Mesenchymal stem cell (in vitro differentiated cells and primary cell): Measurements from ENCODE around the gene SYF2.
A peak's percentile ranks its signal among the peaks of the same experiment; 100 is the strongest.

Experiments
- DNase-seq: peaks from one replicate; pipeline ENCODE4 v3.0.0-alpha.2; 2013
- H2AFZ ChIP-seq: one replicate; pipeline ENCODE4 v1.6.1; 2013; ENCODE audit warnings: low read depth, mild to moderate bottlenecking, control low read depth, inconsistent platforms, low read length, moderate library complexity
- H2AK5ac ChIP-seq: 2 replicates; pipeline ENCODE4 v1.6.1; 2013; ENCODE audit warnings: low read length, moderate library complexity, mild to moderate bottlenecking, inconsistent platforms; ENCODE audit not compliant: severe bottlenecking
- H2BK120ac ChIP-seq: one replicate; pipeline ENCODE4 v1.6.1; 2013; ENCODE audit warnings: low read depth, mild to moderate bottlenecking, inconsistent platforms, low read length, moderate library complexity
- H2BK12ac ChIP-seq, 2 experiments: one replicate each; pipeline ENCODE4 v1.6.1; 2013; ENCODE audit warnings: inconsistent platforms in 2 of 2, low read length in 2 of 2, mild to moderate bottlenecking in 2 of 2, moderate library complexity in 2 of 2, control low read depth in 1 of 2
- H2BK15ac ChIP-seq: one replicate; pipeline ENCODE4 v1.6.1; 2013; ENCODE audit warnings: mild to moderate bottlenecking, low read depth, inconsistent platforms; ENCODE audit not compliant: poor library complexity, severe bottlenecking
- H2BK5ac ChIP-seq: 2 replicates; pipeline ENCODE4 v1.6.1; 2013; ENCODE audit warnings: low read depth, mild to moderate bottlenecking, low read length, control low read depth, inconsistent platforms; ENCODE audit not compliant: poor library complexity, severe bottlenecking
- H3K14ac ChIP-seq, 2 experiments: one replicate each; pipeline ENCODE4 v1.6.1; 2013; ENCODE audit warnings: inconsistent platforms in 2 of 2, low read length in 2 of 2, control low read depth in 1 of 2, mild to moderate bottlenecking in 1 of 2, moderate library complexity in 1 of 2
- H3K18ac ChIP-seq, 2 experiments: one replicate each; pipeline ENCODE4 v1.6.1; 2013; ENCODE audit warnings: inconsistent platforms in 2 of 2, low read length in 2 of 2, control low read depth in 1 of 2, low read depth in 1 of 2, mild to moderate bottlenecking in 1 of 2
- H3K23ac ChIP-seq, 2 experiments: one replicate each; pipeline ENCODE4 v1.6.1; 2013; ENCODE audit warnings: inconsistent platforms in 2 of 2, low read length in 2 of 2, mild to moderate bottlenecking in 2 of 2, moderate library complexity in 2 of 2, control low read depth in 1 of 2
- H3K27ac ChIP-seq: 2 replicates; pipeline ENCODE4 v1.5.1; 2013; ENCODE audit warnings: mild to moderate bottlenecking, moderate library complexity, low read length, control low read depth, inconsistent platforms; ENCODE audit not compliant: poor library complexity, severe bottlenecking
- H3K27me3 ChIP-seq, 2 experiments: 2 replicates each; pipeline versions ENCODE4 v1.6.1 to v1.7.0; 2013; ENCODE audit warnings: low read length in 2 of 2, mild to moderate bottlenecking in 2 of 2, moderate library complexity in 2 of 2, control low read depth in 1 of 2, inconsistent platforms in 1 of 2; ENCODE audit not compliant: control insufficient read depth in 1 of 2, insufficient read depth in 1 of 2
- H3K36me3 ChIP-seq, 2 experiments: 2 replicates each; pipeline versions ENCODE4 v1.6.1 to v1.7.0; 2013; ENCODE audit warnings: low read length in 2 of 2, control low read depth in 1 of 2, inconsistent platforms in 1 of 2, low read depth in 1 of 2, mild to moderate bottlenecking in 1 of 2; ENCODE audit not compliant: insufficient read depth in 2 of 2, control insufficient read depth in 1 of 2
- H3K4ac ChIP-seq, 2 experiments: one replicate each; pipeline ENCODE4 v1.6.1; 2013; ENCODE audit warnings: inconsistent platforms in 2 of 2, low read length in 2 of 2, mild to moderate bottlenecking in 2 of 2, moderate library complexity in 2 of 2, control low read depth in 1 of 2, low read depth in 1 of 2
- H3K4me1 ChIP-seq: 2 replicates; pipeline ENCODE4 v1.6.1; 2013; ENCODE audit warnings: low read depth, low read length, control low read depth; ENCODE audit not compliant: control insufficient read depth, insufficient read depth
- H3K4me2 ChIP-seq: 2 replicates; pipeline ENCODE4 v1.6.1; 2013; ENCODE audit warnings: low read length, mild to moderate bottlenecking, inconsistent platforms; ENCODE audit not compliant: poor library complexity, severe bottlenecking
- H3K4me3 ChIP-seq, 2 experiments: 2 replicates each; pipeline versions ENCODE4 v1.5.1 to v1.7.0; 2013; ENCODE audit warnings: low read length in 2 of 2, mild to moderate bottlenecking in 2 of 2, control low read depth in 1 of 2, low read depth in 1 of 2; ENCODE audit not compliant: insufficient read depth in 1 of 2
- H3K79me1 ChIP-seq: replicated peaks from 2 replicates; pipeline ENCODE4 v1.6.1; 2013; ENCODE audit warnings: mild to moderate bottlenecking, control low read depth, low read length, inconsistent platforms; ENCODE audit not compliant: poor library complexity, severe bottlenecking
- H3K9ac ChIP-seq: 2 replicates; pipeline ENCODE4 v1.7.0; 2013; ENCODE audit warnings: mild to moderate bottlenecking, low read length, moderate library complexity
- H3K9me3 ChIP-seq: 2 replicates; pipeline ENCODE4 v1.7.0; 2013; ENCODE audit warnings: mild to moderate bottlenecking, low read length; ENCODE audit not compliant: control insufficient read depth
- H4K8ac ChIP-seq: one replicate; pipeline ENCODE4 v1.6.1; 2013; ENCODE audit warnings: inconsistent platforms, mild to moderate bottlenecking, low read length, moderate library complexity
- H4K91ac ChIP-seq: one replicate; pipeline ENCODE4 v1.6.1; 2013; ENCODE audit warnings: mild to moderate bottlenecking, low read length, inconsistent platforms
- WGBS: methylation state at CpG from one replicate; pipeline ENCODE4 v1.1.7; 2013; ENCODE audit warnings: mixed read lengths; 5-methylcytosine and 5-hydroxymethylcytosine counted together

SYF2 gene

DNA sequence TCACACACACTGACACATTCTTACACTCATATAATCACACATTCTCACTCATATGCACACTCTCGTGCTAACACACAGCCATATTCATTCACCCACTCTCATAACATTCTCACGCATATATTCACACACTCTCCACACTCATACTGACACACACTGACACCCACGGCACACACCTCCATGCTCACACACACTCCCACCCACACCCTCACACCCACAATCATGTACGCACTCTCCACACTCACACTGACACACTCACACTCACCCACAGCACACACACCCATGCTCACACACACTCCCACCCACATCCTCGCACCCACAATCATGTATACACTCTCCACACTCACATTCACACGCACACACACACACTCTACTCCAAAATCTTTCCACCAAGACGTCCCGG, 38.2 kb downstream of the SYF2 start:
- H2AK5ac ChIP-seq = no peak overlapping the region
- H2BK120ac ChIP-seq = no peak overlapping the region
- H2BK15ac ChIP-seq = no peak overlapping the region
- no peak overlapping the region for H3K4me2 ChIP-seq
- H4K91ac ChIP-seq = no peak overlapping the region
- H3K27me3 ChIP-seq = peaks cover 69 to 89% of the 10 kb centered on the region in 2 experiments
- H3K4me1 ChIP-seq = peaks cover 4% of the 10 kb centered on the region
- H2BK12ac ChIP-seq = no peak overlapping the region
- no peaks in the 10 kb centered on the region for H3K9me3 ChIP-seq
- 87% methylated on average over 8 of the region's 8 CpGs for WGBS
- H3K14ac ChIP-seq = no peak overlapping the region
- no peak overlapping the region for H2AFZ ChIP-seq
- H3K79me1 ChIP-seq = no peaks in the 10 kb centered on the region
- no peak overlapping the region for H3K9ac ChIP-seq
- no peak overlapping the region for H3K23ac ChIP-seq
- DNase-seq = no peak
- H2BK5ac ChIP-seq = no peak overlapping the region
- no peak overlapping the region for H3K18ac ChIP-seq
- H3K4ac ChIP-seq = no peak overlapping the region
- H4K8ac ChIP-seq = no peak overlapping the region
- no peaks in the 10 kb centered on the region for H3K36me3 ChIP-seq
- no peak overlapping the region for H3K27ac ChIP-seq
- H3K4me3 ChIP-seq = no peak overlapping the region

DNA sequence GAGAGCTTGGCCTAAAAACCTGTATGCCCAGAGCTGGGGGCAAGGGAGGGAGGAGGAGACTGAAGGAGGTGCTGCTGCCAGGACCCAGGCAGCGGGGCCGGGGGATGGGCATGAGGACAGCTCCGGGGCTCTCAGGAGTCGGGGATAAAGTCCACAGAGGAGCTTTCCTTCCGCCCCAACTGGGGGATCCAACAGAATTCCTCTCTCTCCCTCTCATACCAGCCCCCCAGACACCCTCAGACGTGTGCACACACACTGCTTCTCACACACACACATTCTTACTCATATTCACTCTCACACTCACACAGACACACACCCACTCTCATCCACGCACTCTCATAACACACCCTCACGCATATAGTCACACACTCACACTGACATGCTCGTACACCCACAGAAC, 39.1 kb downstream of the SYF2 start:
- Histone ChIP-seq H3K4me3 (no peak overlapping the region), H4K8ac (no peak overlapping the region), H3K4me1 (peaks cover 4% of the 10 kb centered on the region), H3K4ac (no peak overlapping the region), H3K27ac (no peak overlapping the region), H2AK5ac (no peak overlapping the region), H3K36me3 (no peaks in the 10 kb centered on the region), H3K9ac (no peak overlapping the region), H3K27me3 (peaks cover 61 to 80% of the 10 kb centered on the region in 2 experiments), H2AFZ (no peak overlapping the region), H3K9me3 (no peaks in the 10 kb centered on the region), H3K79me1 (no peaks in the 10 kb centered on the region), H3K23ac (no peak overlapping the region), H3K18ac (no peak overlapping the region), H2BK12ac (no peak overlapping the region), H4K91ac (no peak overlapping the region), H3K4me2 (no peak overlapping the region), H2BK15ac (no peak overlapping the region), H3K14ac (no peak overlapping the region), H2BK120ac (no peak overlapping the region), H2BK5ac (no peak overlapping the region)
- WGBS = 82% methylated on average over 9 of the region's 9 CpGs
- no peak for DNase-seq

DNA sequence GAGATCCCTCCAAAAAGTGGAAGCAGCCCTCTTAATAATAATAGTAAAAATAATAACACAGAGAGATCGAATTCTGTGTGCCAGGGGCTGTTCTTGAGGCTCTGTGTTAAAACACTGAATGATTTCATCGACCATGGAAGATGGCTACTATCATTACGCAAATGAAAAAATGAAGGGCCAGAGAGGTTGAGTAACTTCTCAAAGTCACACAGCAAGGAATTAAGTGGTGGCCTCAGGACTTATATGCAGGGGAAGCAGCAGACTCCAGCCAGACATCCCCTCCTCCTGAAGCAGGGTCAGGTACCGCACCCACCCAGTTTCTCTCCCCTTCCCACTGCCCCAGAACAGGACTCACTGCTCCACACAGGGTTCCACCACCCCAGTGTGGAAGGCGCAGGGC, 40.1 kb downstream of the SYF2 start:
- H3K4me1 ChIP-seq = peaks cover 1% of the 10 kb centered on the region
- no peaks in the 10 kb centered on the region for H3K9me3 ChIP-seq
- H2BK120ac ChIP-seq = no peak overlapping the region
- no peak overlapping the region for H4K8ac ChIP-seq
- no peak overlapping the region for H2BK5ac ChIP-seq
- no peaks in the 10 kb centered on the region for H3K36me3 ChIP-seq
- H2BK12ac ChIP-seq = no peak overlapping the region
- no peak overlapping the region for H3K9ac ChIP-seq
- no peak overlapping the region for H4K91ac ChIP-seq
- no peak overlapping the region for H2AFZ ChIP-seq
- H2BK15ac ChIP-seq = no peak overlapping the region
- no peak overlapping the region for H3K18ac ChIP-seq
- H3K14ac ChIP-seq = peak overlapping the region in 1 of 2 experiments; percentile 69
- no peaks in the 10 kb centered on the region for H3K79me1 ChIP-seq
- no peak overlapping the region for H3K4me2 ChIP-seq
- no peak overlapping the region for H3K4me3 ChIP-seq
- H3K27me3 ChIP-seq = peaks cover 50 to 70% of the 10 kb centered on the region in 2 experiments
- H3K4ac ChIP-seq = no peak overlapping the region
- H3K23ac ChIP-seq = no peak overlapping the region
- no peak overlapping the region for H3K27ac ChIP-seq
- WGBS = 84% methylated on average over 5 of the region's 5 CpGs
- H2AK5ac ChIP-seq = no peak overlapping the region
- no peak for DNase-seq

DNA sequence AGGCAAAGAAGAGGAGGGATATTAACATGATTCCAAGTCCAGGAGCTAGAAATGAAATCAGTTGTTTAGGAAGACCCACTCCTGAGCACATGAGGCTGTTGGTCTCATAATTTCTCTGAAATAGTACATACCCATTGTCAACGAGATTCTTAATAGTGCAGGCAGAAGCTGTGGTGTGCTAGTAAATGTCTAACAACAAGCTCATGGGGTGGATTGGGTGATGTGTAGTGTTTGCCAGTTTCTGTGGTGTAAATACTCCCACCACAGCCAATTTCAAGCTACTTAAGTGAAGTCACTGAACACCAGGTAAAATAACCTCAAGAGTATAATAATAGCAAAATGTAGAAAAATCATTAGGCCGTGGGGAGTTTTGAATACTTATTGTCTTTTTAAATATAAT, 42.0 kb downstream of the SYF2 start:
- Histone ChIP-seq H4K91ac (no peak overlapping the region), H2BK120ac (no peak overlapping the region), H3K9me3 (no peaks in the 10 kb centered on the region), H3K36me3 (no peaks in the 10 kb centered on the region), H3K27ac (no peak overlapping the region), H3K4me3 (no peak overlapping the region), H3K18ac (no peak overlapping the region), H3K23ac (no peak overlapping the region), H3K14ac (no peak overlapping the region), H2AK5ac (no peak overlapping the region), H2BK5ac (no peak overlapping the region), H3K4me2 (no peak overlapping the region), H2BK15ac (no peak overlapping the region), H3K79me1 (no peaks in the 10 kb centered on the region), H3K4ac (no peak overlapping the region), H3K9ac (no peak overlapping the region), H3K27me3 (peaks cover 40 to 66% of the 10 kb centered on the region in 2 experiments), H4K8ac (no peak overlapping the region), H2BK12ac (no peak overlapping the region), H3K4me1 (no peaks in the 10 kb centered on the region), H2AFZ (no peak overlapping the region)
- WGBS = no CpG with 5 or more reads among the region's 2 CpGs
- no peak for DNase-seq
